A673 (cell line): Measurements from ENCODE around the gene HS3ST3A1. TPM values are rescaled to one million over a fixed set of nuclear protein-coding genes. Genes with fewer than 3 reads are reported as not detected.

Experiments used
- BruUV-seq: library from RNA; stranded (reverse); fragments of 400-500 nt; replicated peaks from 2 replicates; lab custom pipeline; 2021; lab: Mats Ljungman, UMichigan
- CTCF ChIA-PET: fragments of 300-600 bp; sonication (Branson Sonifier 250); formaldehyde crosslinking; loops from one replicate; lab custom pipeline; 2022; ENCODE audit warnings: antibody characterized with exemption; lab: Charles Lee
- POLR2A ChIA-PET: fragments of 300-600 bp; sonication (Branson Sonifier 250); formaldehyde crosslinking; loops from one replicate; lab custom pipeline; 2022; ENCODE audit warnings: antibody characterized with exemption; ENCODE audit not compliant: low non-redundant PET; lab: Charles Lee
- DNase-seq: peaks from one replicate; pipeline ENCODE4 v3.0.0-alpha.2; 2015; ENCODE audit warnings: low spot score
- H3K27ac ChIP-seq: fragments of 200-600 bp; sonication (generic); 2 replicates; pipeline ENCODE4 v1.5.1; 2016; ENCODE audit warnings: mixed run types, low read depth, mild to moderate bottlenecking, mixed read lengths, antibody characterized with exemption, low read length; ENCODE audit not compliant: poor library complexity, severe bottlenecking
- H3K27me3 ChIP-seq: fragments of 200-600 bp; sonication (generic); replicated peaks from 2 replicates; pipeline ENCODE4 v1.6.1; 2017; ENCODE audit warnings: mixed run types, low read depth, mild to moderate bottlenecking, mixed read lengths, antibody characterized with exemption, low read length; ENCODE audit not compliant: insufficient read depth, poor library complexity
- H3K36me3 ChIP-seq: fragments of 200-600 bp; sonication (generic); 2 replicates; pipeline ENCODE4 v1.6.1; 2016; ENCODE audit warnings: mixed run types, mild to moderate bottlenecking, mixed read lengths, antibody characterized with exemption, low read length; ENCODE audit not compliant: insufficient read depth, poor library complexity, severe bottlenecking
- H3K4me1 ChIP-seq: fragments of 200-600 bp; sonication (generic); 2 replicates; pipeline ENCODE4 v1.6.1; 2017; ENCODE audit warnings: mixed run types, mild to moderate bottlenecking, mixed read lengths, antibody characterized with exemption, low read length; ENCODE audit not compliant: insufficient read depth, poor library complexity, severe bottlenecking
- H3K4me3 ChIP-seq: fragments of 200-600 bp; sonication (generic); 2 replicates; pipeline ENCODE4 v1.5.1; 2016; ENCODE audit warnings: low read depth, mixed run types, mild to moderate bottlenecking, mixed read lengths, low read length; ENCODE audit not compliant: poor library complexity, severe bottlenecking
- H3K9me3 ChIP-seq: fragments of 200-600 bp; sonication (generic); 2 replicates; pipeline ENCODE4 v1.6.1; 2016; ENCODE audit warnings: mixed run types, low read depth, mild to moderate bottlenecking, mixed read lengths, antibody characterized with exemption, low read length; ENCODE audit not compliant: poor library complexity, severe bottlenecking
- EZH2 ChIP-seq: fragments of 200-600 bp; sonication (generic); IDR thresholded peaks from 2 replicates; pipeline ENCODE4 v1.6.1; 2017; ENCODE audit warnings: borderline replicate concordance, low read depth, mild to moderate bottlenecking, mixed read lengths, antibody characterized with exemption, low read length; ENCODE audit not compliant: poor library complexity, severe bottlenecking
- intact Hi-C: fragments of 100-400 bp; cut with micrococcal nuclease; formaldehyde crosslinking; loops from one replicate; pipeline ENCODE4 v1.10.0; 2022; ENCODE audit not compliant: unreplicated experiment
- total RNA-seq: library from RNA; stranded (reverse); gene quantifications from 2 replicates; pipeline ENCODE4 v1.2.3, GENCODE V29; 2021
- TF ChIP-seq, protein P1 (sequence below): fragments of 300-800, 200-600 bp; sonication (generic); conservative IDR thresholded peaks from 2 replicates; pipeline ENCODE4 v1.5.1; 2017; ENCODE audit warnings: low read depth, mild to moderate bottlenecking, antibody characterized with exemption, low read length, moderate library complexity, mixed read lengths

HS3ST3A1 gene
- total RNA-seq, 1 experiment from 2014 or later = not detected

DNA sequence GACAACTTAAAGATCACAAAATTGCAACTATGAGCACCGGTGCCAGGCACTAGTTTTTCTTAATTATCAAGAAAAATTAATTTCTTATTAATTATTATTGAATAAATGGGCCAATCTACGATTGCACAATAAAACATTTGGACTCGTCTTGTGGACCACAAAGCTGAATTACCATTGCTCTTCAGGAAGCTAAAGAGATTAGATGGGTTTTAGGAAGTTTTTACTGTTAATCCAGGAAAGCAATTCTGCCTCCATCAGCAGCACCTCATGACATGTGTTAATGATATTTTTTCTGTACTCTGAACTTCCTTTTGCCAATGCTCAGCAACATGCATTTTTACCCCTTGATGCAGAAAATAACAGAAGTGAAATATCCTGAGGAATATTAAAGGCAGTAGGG is 37.9 kb downstream of the HS3ST3A1 start:
- no peaks in the 10 kb centered on the region for H3K27me3 ChIP-seq
- intact Hi-C loops = no loop called here
- BruUV-seq = no TSS peak
- no peak for DNase-seq
- peaks cover 12% of the 10 kb centered on the region for H3K9me3 ChIP-seq
- TF ChIP-seq EZH2 = no peak
- TF ChIP-seq, protein P1, sequence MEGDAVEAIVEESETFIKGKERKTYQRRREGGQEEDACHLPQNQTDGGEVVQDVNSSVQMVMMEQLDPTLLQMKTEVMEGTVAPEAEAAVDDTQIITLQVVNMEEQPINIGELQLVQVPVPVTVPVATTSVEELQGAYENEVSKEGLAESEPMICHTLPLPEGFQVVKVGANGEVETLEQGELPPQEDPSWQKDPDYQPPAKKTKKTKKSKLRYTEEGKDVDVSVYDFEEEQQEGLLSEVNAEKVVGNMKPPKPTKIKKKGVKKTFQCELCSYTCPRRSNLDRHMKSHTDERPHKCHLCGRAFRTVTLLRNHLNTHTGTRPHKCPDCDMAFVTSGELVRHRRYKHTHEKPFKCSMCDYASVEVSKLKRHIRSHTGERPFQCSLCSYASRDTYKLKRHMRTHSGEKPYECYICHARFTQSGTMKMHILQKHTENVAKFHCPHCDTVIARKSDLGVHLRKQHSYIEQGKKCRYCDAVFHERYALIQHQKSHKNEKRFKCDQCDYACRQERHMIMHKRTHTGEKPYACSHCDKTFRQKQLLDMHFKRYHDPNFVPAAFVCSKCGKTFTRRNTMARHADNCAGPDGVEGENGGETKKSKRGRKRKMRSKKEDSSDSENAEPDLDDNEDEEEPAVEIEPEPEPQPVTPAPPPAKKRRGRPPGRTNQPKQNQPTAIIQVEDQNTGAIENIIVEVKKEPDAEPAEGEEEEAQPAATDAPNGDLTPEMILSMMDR = no peak
- POLR2A ChIA-PET = no interaction called here
- H3K27ac ChIP-seq = no peak overlapping the region
- CTCF ChIA-PET = no interaction called here
- no peaks in the 10 kb centered on the region for H3K36me3 ChIP-seq
- no peaks in the 10 kb centered on the region for H3K4me1 ChIP-seq
- no peak overlapping the region for H3K4me3 ChIP-seq

DNA sequence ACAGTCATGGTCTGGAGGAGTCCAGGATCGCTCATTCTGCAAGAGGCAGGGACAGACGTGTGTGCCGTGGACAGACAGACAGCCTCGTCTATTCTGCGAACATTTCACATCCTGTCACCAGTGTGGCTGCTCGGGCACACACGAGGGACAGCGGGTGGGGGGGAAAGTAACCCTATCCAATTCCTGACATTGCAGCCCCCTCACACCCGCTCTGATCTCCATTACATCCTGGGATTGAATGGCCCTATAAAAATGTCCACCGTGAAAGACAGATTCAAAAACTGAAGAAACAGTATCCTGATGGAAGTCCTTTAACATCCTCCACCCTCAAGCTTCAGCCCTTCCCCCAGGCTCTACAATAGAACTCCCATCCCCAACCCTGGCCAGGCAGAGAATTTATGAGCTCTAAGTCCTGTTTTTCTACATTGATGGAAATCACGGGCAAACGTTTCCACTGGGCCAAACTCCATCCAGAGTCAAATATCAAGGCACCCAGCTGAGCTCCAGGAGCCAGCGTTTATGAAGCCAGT is 39.4 kb downstream of the HS3ST3A1 start:
- no peak for DNase-seq
- ChIA-PET POLR2A (no interaction called here), CTCF (no interaction called here)
- Histone ChIP-seq H3K27ac (no peak overlapping the region), H3K4me1 (no peaks in the 10 kb centered on the region), H3K27me3 (no peaks in the 10 kb centered on the region), H3K36me3 (no peaks in the 10 kb centered on the region), H3K9me3 (peaks cover 10% of the 10 kb centered on the region), H3K4me3 (no peak overlapping the region)
- TF ChIP-seq, protein P1 = no peak
- intact Hi-C loops = no loop called here
- BruUV-seq = no TSS peak

DNA sequence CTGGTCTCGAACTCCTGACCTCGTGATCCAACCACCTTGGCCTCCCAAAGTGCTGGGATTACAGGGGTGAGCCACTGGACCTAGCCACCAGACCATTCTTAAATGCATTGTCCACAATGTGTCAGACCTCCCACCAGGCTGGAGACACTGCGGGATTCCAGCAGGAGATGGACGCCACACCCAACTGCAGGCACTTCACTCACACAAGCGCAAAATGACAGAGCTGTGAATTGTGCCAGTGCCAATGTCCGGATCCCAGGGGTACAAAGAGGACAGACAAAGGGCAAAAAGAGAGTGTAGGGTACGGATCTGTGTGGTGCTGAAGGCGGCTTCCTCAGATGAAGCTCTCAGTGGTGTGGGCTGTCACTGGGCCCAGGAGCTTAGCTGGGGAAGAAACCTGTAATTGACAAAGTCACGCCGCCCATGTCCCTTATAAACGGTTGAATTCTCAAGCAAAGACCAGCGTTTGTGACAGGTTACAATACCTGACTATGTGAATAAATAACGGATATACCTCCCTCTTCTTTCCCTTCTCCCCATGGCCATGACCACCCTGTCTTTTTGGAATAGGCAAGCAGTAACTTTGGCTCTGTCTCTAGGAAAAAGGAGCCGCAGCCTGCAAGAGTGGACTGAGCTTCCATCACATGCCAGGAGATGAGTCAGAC is 40.0 kb downstream of the HS3ST3A1 start:
- ChIA-PET CTCF (no interaction called here), POLR2A (no interaction called here)
- intact Hi-C loops = no loop called here
- no peak for DNase-seq
- Histone ChIP-seq H3K9me3 (peaks cover 7% of the 10 kb centered on the region), H3K27me3 (no peaks in the 10 kb centered on the region), H3K27ac (no peak overlapping the region), H3K4me1 (no peaks in the 10 kb centered on the region), H3K4me3 (no peak overlapping the region), H3K36me3 (no peaks in the 10 kb centered on the region)
- BruUV-seq = no TSS peak
- TF ChIP-seq, protein P1 = no peak
- no peak for TF ChIP-seq EZH2
